ENCODE measurements around the gene DOCK1. TPM values are rescaled to one million over a fixed set of nuclear protein-coding genes. Genes with fewer than 3 reads are reported as not detected.

Gene DOCK1
- polyA plus RNA-seq, 1 of the 3 experiments (the other 2 are of a cell fraction) = 15.5 TPM

- CTCF ChIA-PET = interaction anchor here (0.5 kb wide), 1 partner anchor 633 kb away, joined by 5 read pairs; no protein-coding TSS in a partner anchor
These were observed 536.9 kb downstream of the DOCK1 start for GRCh38 chr10:127442220-127442525.

GRCh38 chr10:127444155-127444554, 538.9 kb downstream of the DOCK1 start:
- H3F3A ChIP-seq (replicated peaks; ENCODE audit: insufficient read depth) = no peaks in the 10 kb centered on the region
- peaks cover 10 to 53% of the 10 kb centered on the region in 2 experiments for H3K36me3 ChIP-seq (replicated peaks in 1 of 2; ENCODE audit: control insufficient read depth in 1 of 2, insufficient read depth in 2 of 2, low read length in 1 of 2)
- no peak for DNase-seq
- ChIA-PET POLR2A (no interaction called here), CTCF (no interaction called here)
- TF ChIP-seq, protein P1, sequence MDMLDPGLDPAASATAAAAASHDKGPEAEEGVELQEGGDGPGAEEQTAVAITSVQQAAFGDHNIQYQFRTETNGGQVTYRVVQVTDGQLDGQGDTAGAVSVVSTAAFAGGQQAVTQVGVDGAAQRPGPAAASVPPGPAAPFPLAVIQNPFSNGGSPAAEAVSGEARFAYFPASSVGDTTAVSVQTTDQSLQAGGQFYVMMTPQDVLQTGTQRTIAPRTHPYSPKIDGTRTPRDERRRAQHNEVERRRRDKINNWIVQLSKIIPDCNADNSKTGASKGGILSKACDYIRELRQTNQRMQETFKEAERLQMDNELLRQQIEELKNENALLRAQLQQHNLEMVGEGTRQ (IDR thresholded peaks at IDR 0.05; ENCODE audit: borderline replicate concordance, low read depth, low read length) = no peak
- TF ChIP-seq JUND (IDR thresholded peaks at IDR 0.05) (no peak), FOXJ3 (CRISPR knock-in tag; IDR thresholded peaks at IDR 0.05) (no peak), SMC3 (IDR thresholded peaks at IDR 0.05; ENCODE audit: low read depth, low read length) (no peak)
- H3K4me1 ChIP-seq (ENCODE audit: control insufficient read depth in 1 of 2, insufficient read depth in 2 of 2, low read depth in 1 of 2, low read length in 1 of 2) = no peaks in the 10 kb centered on the region
- no peaks in the 10 kb centered on the region for H3K27me3 ChIP-seq (ENCODE audit: insufficient read depth)
- no peaks in the 10 kb centered on the region for H3K79me2 ChIP-seq (ENCODE audit: insufficient read depth)
- no peaks in the 10 kb centered on the region for H3K9me3 ChIP-seq
- H3K9ac ChIP-seq = no peak overlapping the region
- no peak overlapping the region for H3K4me2 ChIP-seq
- H3K4me3 ChIP-seq (ENCODE audit: low read depth in 2 of 2, low read length in 1 of 2) = no peak overlapping the region
- no peak overlapping the region for H3K27ac ChIP-seq (ENCODE audit: low read depth in 2 of 2, low read length in 1 of 2)
- WGBS (ENCODE audit: low lambda C conversion rate) = 93% methylated on average over 13 of the region's 13 CpGs
- no peaks in the 10 kb centered on the region for H4K20me1 ChIP-seq (ENCODE audit: insufficient read depth)
- H3K9me2 ChIP-seq = no peaks in the 10 kb centered on the region
- H2AFZ ChIP-seq (ENCODE audit: low read depth) = no peak overlapping the region

More at GRCh38 chr10:127442220-127442525, 536.9 kb downstream of the DOCK1 start:
- no peak overlapping the region for H3K4me2 ChIP-seq
- no peaks in the 10 kb centered on the region for H3F3A ChIP-seq (replicated peaks; ENCODE audit: insufficient read depth)
- peaks cover 20 to 50% of the 10 kb centered on the region in 2 experiments for H3K36me3 ChIP-seq (replicated peaks in 1 of 2; ENCODE audit: control insufficient read depth in 1 of 2, insufficient read depth in 2 of 2, low read length in 1 of 2)
- WGBS (ENCODE audit: low lambda C conversion rate) = 84% methylated on average over 5 of the region's 5 CpGs
- no peak overlapping the region for H3K9ac ChIP-seq
- no peaks in the 10 kb centered on the region for H3K9me2 ChIP-seq
- H3K27ac ChIP-seq (ENCODE audit: low read depth in 2 of 2, low read length in 1 of 2) = no peak overlapping the region
- no peaks in the 10 kb centered on the region for H3K4me1 ChIP-seq (ENCODE audit: control insufficient read depth in 1 of 2, insufficient read depth in 2 of 2, low read depth in 1 of 2, low read length in 1 of 2)
- H2AFZ ChIP-seq (ENCODE audit: low read depth) = no peak overlapping the region
- DNase-seq = no peak
- H3K27me3 ChIP-seq (ENCODE audit: insufficient read depth) = no peaks in the 10 kb centered on the region
- no peaks in the 10 kb centered on the region for H3K79me2 ChIP-seq (ENCODE audit: insufficient read depth)
- TF ChIP-seq TAF1 (IDR thresholded peaks at IDR 0.05; ENCODE audit: borderline replicate concordance, low read depth, low read length) = no peak
- no peak for TF ChIP-seq FOXJ3 (CRISPR knock-in tag; IDR thresholded peaks at IDR 0.05)
- TF ChIP-seq YY1 (IDR thresholded peaks at IDR 0.05; ENCODE audit: low read depth) = no peak
- TF ChIP-seq RAD21 (IDR thresholded peaks at IDR 0.05; ENCODE audit: low read length) = no peak
- no peak for TF ChIP-seq FOSL2 (IDR thresholded peaks at IDR 0.05; ENCODE audit: borderline replicate concordance, low read depth)
- TF ChIP-seq REST (IDR thresholded peaks at IDR 0.05; ENCODE audit: low read depth, low read length) = no peak
- POLR2A ChIA-PET = no interaction called here
- no peak overlapping the region for H3K4me3 ChIP-seq (ENCODE audit: low read depth in 2 of 2, low read length in 1 of 2)
- no peaks in the 10 kb centered on the region for H4K20me1 ChIP-seq (ENCODE audit: insufficient read depth)
- H3K9me3 ChIP-seq = no peaks in the 10 kb centered on the region

All from SK-N-SH (cell line).